HG02642 (cell line): ENCODE measurements around the gene ETHE1.

Experiments used
- ATAC-seq: cut with Tn5 transposase; IDR thresholded peaks from one replicate; pipeline ENCODE4 v1.9.1; 2021; ENCODE audit warnings: mild to moderate bottlenecking; ENCODE audit not compliant: unreplicated experiment, poor library complexity

The ETHE1 gene

GRCh38 chr19:43498233-43498842, 28.7 kb downstream of the ETHE1 start:
- ATAC-seq = no peak

DNA sequence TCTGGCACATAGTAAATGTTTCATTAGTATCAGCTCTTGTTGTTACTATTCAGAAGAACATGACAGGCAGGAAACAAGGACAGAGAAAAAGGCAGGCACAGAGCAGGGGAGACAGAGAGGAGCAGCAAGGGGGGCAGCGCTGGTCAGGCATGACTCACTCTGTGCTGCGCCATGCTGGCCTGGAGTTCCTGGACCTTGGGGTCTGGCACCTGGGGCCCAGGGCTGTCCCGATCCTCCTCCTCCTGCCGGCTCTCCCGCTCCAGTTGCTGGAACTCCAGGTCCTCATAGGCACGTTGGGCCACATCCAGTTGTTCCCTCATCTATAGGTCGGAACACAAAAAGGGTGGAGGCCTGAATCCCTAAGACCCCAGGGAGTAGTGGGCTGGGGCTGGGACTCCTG, 30.0 kb downstream of the ETHE1 start:
- no peak for ATAC-seq

- ATAC-seq = no peak
Measured at GRCh38 chr19:43495082-43495481, 31.9 kb downstream of the ETHE1 start.

DNA sequence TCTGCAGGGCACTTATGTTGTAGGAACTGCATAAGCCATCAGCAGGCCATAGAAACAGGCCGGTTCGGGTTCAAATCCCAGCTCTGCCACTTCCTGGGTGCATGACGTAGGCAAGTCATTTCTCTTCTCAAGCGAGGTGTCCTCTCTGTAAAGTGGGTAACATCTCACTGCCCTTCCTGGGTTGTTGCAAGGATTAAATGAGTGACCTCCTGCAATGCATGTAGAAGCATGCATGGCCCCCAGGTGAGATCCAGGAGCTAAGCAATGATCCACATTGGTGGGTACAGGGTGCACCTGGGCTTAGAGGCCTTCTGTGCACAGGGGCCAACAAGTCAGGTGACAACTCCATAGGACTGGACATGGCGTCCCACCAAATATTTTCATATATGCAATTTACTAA, 36.2 kb downstream of the ETHE1 start:
- no peak for ATAC-seq

- ATAC-seq = no peak
Measured at GRCh38 chr19:43489979-43490599, 36.9 kb downstream of the ETHE1 start.

DNA sequence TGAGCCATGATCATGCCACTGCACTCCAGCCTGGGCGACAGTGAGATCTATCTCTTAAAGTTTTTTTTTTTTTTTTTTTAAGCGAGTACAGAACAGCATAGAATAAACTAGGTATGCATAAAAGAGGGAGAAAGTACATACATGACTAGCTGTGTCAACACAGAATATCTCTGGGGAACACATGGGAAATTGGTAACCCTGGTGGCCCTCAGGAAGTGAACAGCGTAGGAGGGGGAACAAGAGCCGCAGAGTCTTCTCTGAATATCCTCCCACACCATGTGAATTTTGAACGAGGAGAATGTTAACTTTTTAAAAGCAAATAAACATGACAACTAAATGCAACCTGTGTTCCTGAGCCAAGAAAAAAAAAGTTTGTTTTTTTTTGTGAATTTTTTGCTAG, 37.7 kb downstream of the ETHE1 start:
- no peak for ATAC-seq

- ATAC-seq = no peak
Measured at GRCh38 chr19:43488179-43488578, 38.8 kb downstream of the ETHE1 start.

- no peak for ATAC-seq
Measured at GRCh38 chr19:43486412-43486811, 40.6 kb downstream of the ETHE1 start.

GRCh38 chr19:43485951-43486350, 41.0 kb downstream of the ETHE1 start:
- ATAC-seq = no peak

DNA sequence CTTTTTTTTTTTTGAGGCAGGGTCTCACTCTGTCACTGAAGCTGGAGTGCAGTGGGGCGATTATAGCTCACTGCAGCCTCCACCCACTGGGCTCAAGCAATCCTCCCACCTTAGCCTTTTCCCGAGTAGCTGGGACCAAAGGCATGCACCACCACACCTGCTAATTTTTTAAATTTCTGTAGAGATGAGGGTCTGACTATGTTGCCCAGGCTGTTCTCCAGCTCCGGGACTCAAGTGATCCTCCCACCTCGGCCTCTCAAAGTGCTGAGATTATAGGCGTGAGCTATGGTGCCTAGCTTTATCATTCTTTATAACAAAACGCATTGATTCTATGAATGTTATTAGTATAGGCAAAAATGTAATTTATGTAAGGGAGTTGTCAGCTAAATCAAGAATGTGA, 43.7 kb downstream of the ETHE1 start:
- ATAC-seq = no peak

DNA sequence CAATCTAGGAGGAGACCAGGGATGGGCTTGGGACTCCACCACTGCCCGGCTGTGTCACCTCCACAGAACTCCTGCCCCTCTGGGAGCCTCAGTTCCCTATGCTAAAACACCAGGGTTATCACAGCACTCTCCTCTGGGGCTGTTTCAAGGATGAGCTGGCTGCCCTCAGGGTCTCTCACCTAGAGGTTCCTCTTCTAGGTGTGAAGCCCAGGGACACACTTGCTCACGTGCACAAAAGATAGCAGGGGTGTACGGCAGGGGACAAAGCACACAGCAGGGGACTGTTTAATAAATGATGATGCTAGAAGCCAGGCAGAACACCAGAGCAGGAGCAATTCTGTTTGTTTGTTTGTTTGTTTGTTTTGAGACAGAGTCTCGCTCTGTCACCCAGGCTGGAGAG, 44.8 kb downstream of the ETHE1 start:
- ATAC-seq = no peak

DNA sequence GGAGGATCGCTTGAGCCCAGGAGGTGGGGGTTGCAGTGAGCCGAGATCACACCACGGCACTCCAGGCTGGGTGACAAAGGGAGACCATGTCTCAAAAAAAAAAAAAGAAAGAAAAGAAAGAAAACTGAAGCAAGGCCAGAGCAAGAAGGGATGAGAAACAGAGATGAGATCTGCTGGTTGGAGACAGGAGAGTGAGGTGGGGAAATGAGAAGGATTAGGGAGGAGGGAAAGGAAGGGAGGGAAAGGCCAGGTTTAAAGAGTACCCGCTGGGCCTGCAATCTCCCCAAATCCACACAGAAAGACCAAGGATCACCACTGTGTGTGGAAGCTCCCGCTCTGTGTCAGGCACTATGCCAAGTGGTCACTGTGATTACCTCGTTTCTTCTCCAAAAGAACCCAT, 45.3 kb downstream of the ETHE1 start:
- no peak for ATAC-seq

DNA sequence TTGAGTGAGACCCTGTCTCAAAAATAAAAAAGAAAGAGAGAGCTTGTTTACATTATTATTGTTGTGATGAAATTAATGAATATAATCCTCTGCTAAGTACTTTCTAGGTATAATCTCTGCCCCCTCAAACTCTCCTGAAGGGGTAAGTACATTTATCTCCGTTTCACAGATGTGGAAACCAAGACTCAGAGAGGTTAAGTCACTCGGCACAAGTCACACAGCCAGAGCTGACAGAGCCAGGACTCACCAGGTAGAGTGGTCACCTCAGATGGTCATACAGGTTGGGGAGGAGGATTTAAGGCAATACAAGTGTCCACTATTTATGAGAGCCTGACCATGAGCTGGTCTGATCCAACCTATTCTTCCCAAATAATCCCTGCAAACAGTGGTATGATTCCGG, 46.4 kb downstream of the ETHE1 start:
- ATAC-seq = no peak

GRCh38 chr19:43479961-43480561, 46.9 kb downstream of the ETHE1 start:
- no peak for ATAC-seq

DNA sequence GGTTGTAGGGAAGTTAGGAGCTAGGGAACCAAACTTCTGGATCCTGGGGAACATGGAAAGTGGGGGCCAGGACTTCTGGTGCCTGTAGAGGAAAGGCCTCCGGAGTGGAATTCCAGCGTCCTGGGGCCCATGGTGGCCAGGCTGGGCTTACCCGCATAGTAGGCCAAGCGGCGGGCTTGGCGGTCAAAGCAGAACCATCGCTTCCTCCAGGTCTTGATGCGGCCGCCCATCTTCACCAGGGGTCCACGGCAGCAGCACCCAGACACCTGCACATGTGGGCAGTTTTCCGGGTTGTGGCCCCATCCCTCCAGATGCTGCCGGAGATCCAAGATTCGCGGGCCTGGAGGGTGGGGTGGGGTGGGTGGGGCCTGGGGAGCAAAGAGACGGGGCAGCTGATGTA, 47.8 kb downstream of the ETHE1 start:
- no peak for ATAC-seq

GRCh38 chr19:43478323-43478722, 48.7 kb downstream of the ETHE1 start:
- ATAC-seq = no peak

- no peak for ATAC-seq
Measured at GRCh38 chr19:43476606-43477005, 50.4 kb downstream of the ETHE1 start.

- ATAC-seq = peak; percentile 75
Measured at GRCh38 chr19:43474986-43475705, 51.9 kb downstream of the ETHE1 start.

DNA sequence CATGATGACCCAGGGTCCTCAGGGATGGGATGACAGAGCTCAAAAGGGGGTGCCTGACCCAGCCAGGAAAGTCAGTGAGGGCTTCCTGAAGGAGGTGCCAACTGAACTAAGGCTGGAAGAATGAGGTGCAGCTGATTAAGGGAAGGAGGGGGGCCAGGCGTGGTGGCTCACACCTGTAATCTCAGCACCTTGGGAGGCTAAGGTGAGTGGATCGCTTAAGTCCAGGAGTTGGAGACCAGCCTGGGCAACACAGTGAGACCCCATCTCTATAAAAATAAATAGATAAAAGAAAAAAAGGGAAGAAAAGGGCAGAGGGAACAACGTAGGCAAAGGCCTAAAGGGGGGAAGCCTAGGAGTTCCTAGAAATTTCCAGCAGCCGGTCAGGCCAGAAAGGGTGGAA, 52.5 kb downstream of the ETHE1 start:
- no peak for ATAC-seq

- ATAC-seq = no peak
Measured at GRCh38 chr19:43471091-43471490, 55.9 kb downstream of the ETHE1 start.

DNA sequence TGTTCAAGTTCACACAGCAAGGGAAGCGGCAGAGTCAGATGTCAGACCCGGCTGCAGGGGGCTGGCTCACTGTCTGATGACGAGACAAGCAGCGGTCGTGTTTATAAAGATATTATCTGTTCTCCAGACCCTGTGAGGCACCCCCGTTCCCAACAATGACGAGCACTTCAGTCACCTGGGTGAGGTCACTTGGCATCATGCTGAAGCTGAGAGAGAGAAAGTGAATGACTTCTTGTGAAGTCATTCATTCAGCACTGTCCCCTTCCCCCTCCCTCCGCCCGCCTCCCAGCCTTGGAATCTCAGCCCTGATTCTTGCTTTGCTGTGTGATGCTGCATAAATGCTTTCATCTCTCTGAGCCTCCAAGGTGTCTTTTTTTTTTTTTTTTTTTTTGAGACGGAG, 56.7 kb downstream of the ETHE1 start:
- no peak for ATAC-seq

- ATAC-seq = no peak
Measured at GRCh38 chr19:43469160-43469480, 57.9 kb downstream of the ETHE1 start.
